Ovary (tissue), 3 donors: ENCODE data around the gene NOTO.

ENCODE experiments used
- CTCF ChIP-seq, 3 donors: fragments of 450-650 bp in 2 of 3; fragments of 200-600 bp in 1 of 3; IDR thresholded peaks; one replicate each; pipeline versions ENCODE4 v1.5.1 to v1.8.0; 2016 to 2022; ENCODE audit warnings: antibody characterized with exemption in 3 of 3, mild to moderate bottlenecking in 1 of 3
- POLR2A ChIP-seq: fragments of 450-650 bp; IDR thresholded peaks from one replicate; pipeline ENCODE4 v1.6.1; 2017; ENCODE audit warnings: antibody characterized with exemption, mild to moderate bottlenecking, moderate library complexity
- donor health status: DM: no; HTN: no; CAD: no.

DNA sequence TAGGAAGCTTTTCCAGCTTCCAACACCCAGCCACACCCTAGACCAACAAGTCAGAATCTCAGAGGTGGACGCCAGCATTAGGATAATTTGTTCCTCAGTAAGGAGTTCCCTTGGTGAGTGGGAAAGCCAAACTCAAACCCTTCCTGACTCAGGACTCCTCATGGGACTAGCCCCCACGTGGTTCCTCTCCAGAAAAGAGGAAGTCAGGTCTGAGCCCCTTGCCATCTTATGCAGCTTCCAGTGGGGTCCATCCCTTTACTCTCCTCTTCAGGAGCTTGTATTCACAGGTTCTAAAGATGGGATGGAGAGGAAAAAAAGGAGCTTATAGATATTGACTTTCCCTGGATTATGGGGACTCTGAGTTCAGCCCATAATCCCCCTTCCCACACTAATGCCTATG is 14.8 kb upstream of the NOTO start:
- no peak for TF ChIP-seq POLR2A
- TF ChIP-seq CTCF (IDR thresholded peaks at IDR 0.05) = no peak
